Spleen (tissue), 11 donors: ENCODE measurements around the gene KCNQ5. TPM values are rescaled to one million over a fixed set of nuclear protein-coding genes. Genes with fewer than 3 reads are reported as not detected.

Experiments used
- DNase-seq: peaks from one replicate; pipeline ENCODE4 v3.0.0-alpha.2; 2020
- H3K27ac ChIP-seq, 8 donors: fragments of 200-600 bp; sonication (generic) in 7 of 8; 1 replicate in 4 of 8; 2 replicates in 4 of 8; pipeline versions ENCODE4 v1.5.0 to v1.8.0; 2016 to 2021; ENCODE audit warnings: inconsistent platforms in 4 of 8, mild to moderate bottlenecking in 4 of 8, moderate library complexity in 1 of 8
- H3K27me3 ChIP-seq, 7 donors: fragments of 200-600 bp; sonication (generic) in 6 of 7; replicated peaks in 1 of 7; 1 replicate in 4 of 7; 2 replicates in 3 of 7; pipeline versions ENCODE4 v1.5.0 to v1.8.0; 2016 to 2021; ENCODE audit warnings: inconsistent platforms in 3 of 7, mild to moderate bottlenecking in 1 of 7
- H3K36me3 ChIP-seq, 6 donors: fragments of 200-600 bp; sonication (generic) in 5 of 6; 1 replicate in 4 of 6; 2 replicates in 2 of 6; pipeline versions ENCODE4 v1.5.0 to v1.8.0; 2016 to 2021; ENCODE audit warnings: inconsistent platforms in 2 of 6
- H3K4me1 ChIP-seq, 6 donors: fragments of 200-600 bp; sonication (generic) in 5 of 6; 1 replicate in 3 of 6; 2 replicates in 3 of 6; pipeline versions ENCODE4 v1.5.0 to v1.8.0; 2016 to 2021; ENCODE audit warnings: inconsistent platforms in 3 of 6
- H3K4me3 ChIP-seq, 8 donors: fragments of 200-600 bp; sonication (generic) in 7 of 8; 1 replicate in 4 of 8; 2 replicates in 4 of 8; pipeline versions ENCODE4 v1.5.0 to v1.8.0; 2016 to 2021; ENCODE audit warnings: inconsistent platforms in 4 of 8, mild to moderate bottlenecking in 4 of 8, moderate library complexity in 2 of 8
- H3K9me3 ChIP-seq, 8 donors: fragments of 200-600 bp; sonication (generic) in 7 of 8; 1 replicate in 4 of 8; 2 replicates in 4 of 8; pipeline versions ENCODE4 v1.5.0 to v1.8.0; 2016 to 2021; ENCODE audit warnings: inconsistent platforms in 4 of 8
- CTCF ChIP-seq, 11 experiments: fragments of 200-600 bp in 7 of 11; fragments of 450-650 bp in 4 of 11; sonication (generic) in 4 of 11; IDR thresholded peaks in 8 of 11; conservative IDR thresholded peaks in 3 of 11; 1 replicate in 7 of 11; 2 replicates in 4 of 11; pipeline versions ENCODE4 v1.4.0 to v1.8.0; 2016 to 2021; ENCODE audit warnings: antibody characterized with exemption in 11 of 11, inconsistent platforms in 4 of 11, mild to moderate bottlenecking in 1 of 11
- POLR2A ChIP-seq, 3 donors: fragments of 450-650 bp; IDR thresholded peaks; one replicate each; pipeline ENCODE4 v1.5.1; 2017; ENCODE audit warnings: antibody characterized with exemption in 3 of 3, mild to moderate bottlenecking in 1 of 3
- POLR2AphosphoS5 ChIP-seq, 3 donors: sonication (generic); formaldehyde crosslinking; IDR thresholded peaks; one replicate each; pipeline ENCODE4 v1.5.1; 2017; ENCODE audit warnings: antibody characterized with exemption in 3 of 3
- WGBS, 5 donors: extraction: QIAGEN DNeasy Blood & Tissue Kit in 3 of 5; methylation state at CpG; one replicate each; pipeline versions ENCODE4 v1.1.5 to v1.1.7; 2013 to 2018; 5-methylcytosine and 5-hydroxymethylcytosine counted together
- intact Hi-C: fragments of 100-400 bp; cut with DNase I; formaldehyde crosslinking; loops from one replicate; pipeline ENCODE4 v1.15.0; 2023; ENCODE audit warnings: low total_unique reads
- polyA plus RNA-seq, 3 donors: library from polyadenylated mRNA; stranded (reverse); fragments of 200-250 nt; gene quantifications; one replicate each; pipeline ENCODE4 v1.2.1, GENCODE V29; 2013
- total RNA-seq, 7 donors: library from RNA; depleted of rRNA in 3 of 7; stranded (reverse); fragments of >200 nt in 3 of 7; fragmentation: NEBNext Ultra II Directional in 4 of 7; extraction: Animal tissue kit (Norgen Biotek cat#: 25700) in 4 of 7; gene quantifications; one replicate each; pipeline versions ENCODE4 v1.1.0 to v1.2.1, GENCODE V29; 2016 to 2021
- donor health status: healthy with polysubstance abuse.
- donor health status: DM: no; HTN: no; CAD: no; lungs with moderate emphysema.
- donor health status: DM: no; HTN: no; CAD: no.
- donor health status: Bipolar disorder and iron deficiency.
- donor health status: healthy.
- donor health status: DM: no; HTN: no; CAD: no.
- donor health status: DM: yes; HTN: yes; CAD: no.

The KCNQ5 gene
- total and polyA plus RNA-seq, 10 donors = 1.3 to 8.7 (median 4.4) TPM

GRCh38 chr6:72826744-72827438 is 205.0 kb downstream of the KCNQ5 start:
- no peak overlapping the region for H3K27ac ChIP-seq
- TF ChIP-seq POLR2A (IDR thresholded peaks at IDR 0.05) (no peak), POLR2AphosphoS5 (IDR thresholded peaks at IDR 0.05) (no peak), CTCF (IDR thresholded peaks at IDR 0.05 in 8 of 11, conservative IDR thresholded peaks at IDR 0.05 in 3 of 11) (no peak)
- peaks cover 0 to 9% (median 3%) of the 10 kb centered on the region in 8 donors for H3K9me3 ChIP-seq
- intact Hi-C loops = no loop called here
- H3K27me3 ChIP-seq = no peaks in the 10 kb centered on the region
- no peaks in the 10 kb centered on the region for H3K36me3 ChIP-seq
- 88 to 93% (median 92%) methylated on average over 1 of the region's 1 CpG for WGBS, 5 donors
- H3K4me3 ChIP-seq = no peak overlapping the region
- no peak for DNase-seq
- H3K4me1 ChIP-seq = no peaks in the 10 kb centered on the region

- Histone ChIP-seq H3K4me1 (no peaks in the 10 kb centered on the region), H3K36me3 (no peaks in the 10 kb centered on the region), H3K9me3 (peaks cover 0 to 9% (median 3%) of the 10 kb centered on the region in 8 donors), H3K27me3 (no peaks in the 10 kb centered on the region), H3K27ac (no peak overlapping the region), H3K4me3 (no peak overlapping the region)
- intact Hi-C loops = no loop called here
- TF ChIP-seq CTCF (IDR thresholded peaks at IDR 0.05 in 8 of 11, conservative IDR thresholded peaks at IDR 0.05 in 3 of 11) (no peak), POLR2A (IDR thresholded peaks at IDR 0.05) (no peak), POLR2AphosphoS5 (IDR thresholded peaks at IDR 0.05) (no peak)
- no peak for DNase-seq
- WGBS, 5 donors = 64 to 91% (median 87%) methylated on average over 2 of the region's 2 CpGs
Measured at GRCh38 chr6:72828904-72829303, 207.0 kb downstream of the KCNQ5 start.

GRCh38 chr6:72832271-72832670 is 210.4 kb downstream of the KCNQ5 start:
- H3K27ac ChIP-seq = no peak overlapping the region
- H3K27me3 ChIP-seq = no peaks in the 10 kb centered on the region
- TF ChIP-seq POLR2A (IDR thresholded peaks at IDR 0.05) (no peak), CTCF (IDR thresholded peaks at IDR 0.05 in 8 of 11, conservative IDR thresholded peaks at IDR 0.05 in 3 of 11) (no peak), POLR2AphosphoS5 (IDR thresholded peaks at IDR 0.05) (no peak)
- no peak overlapping the region for H3K4me3 ChIP-seq
- peaks cover 0 to 9% (median 3%) of the 10 kb centered on the region in 8 donors for H3K9me3 ChIP-seq
- H3K36me3 ChIP-seq = no peaks in the 10 kb centered on the region
- 74 to 88% (median 82%) methylated on average over 3 of the region's 3 CpGs for WGBS, 5 donors
- H3K4me1 ChIP-seq = no peaks in the 10 kb centered on the region
- intact Hi-C loops = no loop called here
- DNase-seq = no peak

GRCh38 chr6:72835749-72836148 is 213.9 kb downstream of the KCNQ5 start:
- H3K4me3 ChIP-seq = no peak overlapping the region
- no peak overlapping the region for H3K27ac ChIP-seq
- intact Hi-C loops = no loop called here
- H3K4me1 ChIP-seq = no peaks in the 10 kb centered on the region
- H3K27me3 ChIP-seq = no peaks in the 10 kb centered on the region
- no peaks in the 10 kb centered on the region for H3K36me3 ChIP-seq
- TF ChIP-seq CTCF (IDR thresholded peaks at IDR 0.05 in 8 of 11, conservative IDR thresholded peaks at IDR 0.05 in 3 of 11) (no peak), POLR2AphosphoS5 (IDR thresholded peaks at IDR 0.05) (no peak), POLR2A (IDR thresholded peaks at IDR 0.05) (no peak)
- no peak for DNase-seq
- peaks cover 0 to 6% (median 2%) of the 10 kb centered on the region in 8 donors for H3K9me3 ChIP-seq
- 55 to 100% (median 97%) methylated on average over 1 of the region's 1 CpG for WGBS, 5 donors
